GM23248 (cell line): ENCODE data around the gene KCP. TPM values are rescaled to one million over a fixed set of nuclear protein-coding genes. Genes with fewer than 3 reads are reported as not detected.

Experiments used
- DNase-seq: peaks from one replicate; pipeline ENCODE4 v3.0.0-alpha.2; 2015
- H2AFZ ChIP-seq: fragments of 200-600 bp; sonication (generic); 2 replicates; pipeline ENCODE4 v1.6.1; 2016; ENCODE audit warnings: antibody characterized with exemption
- H3F3A ChIP-seq: fragments of 200-600 bp; sonication (generic); 2 replicates; pipeline ENCODE4 v1.6.1; 2016; ENCODE audit warnings: mild to moderate bottlenecking, antibody characterized with exemption, mixed run types; ENCODE audit not compliant: insufficient read depth
- H3K27ac ChIP-seq: fragments of 200-600 bp; sonication (generic); 2 replicates; pipeline ENCODE4 v1.5.1; 2016; ENCODE audit warnings: mild to moderate bottlenecking
- H3K27me3 ChIP-seq: fragments of 200-600 bp; sonication (generic); replicated peaks from 2 replicates; pipeline ENCODE4 v1.6.1; 2016; ENCODE audit warnings: mild to moderate bottlenecking; ENCODE audit not compliant: insufficient read depth
- H3K36me3 ChIP-seq: fragments of 200-600 bp; sonication (generic); 2 replicates; pipeline ENCODE4 v1.6.1; 2016; ENCODE audit warnings: low read depth, mild to moderate bottlenecking
- H3K4me1 ChIP-seq: fragments of 200-600 bp; sonication (generic); 2 replicates; pipeline ENCODE4 v1.6.1; 2016; ENCODE audit warnings: mild to moderate bottlenecking; ENCODE audit not compliant: insufficient read depth
- H3K4me2 ChIP-seq: fragments of 200-600 bp; sonication (generic); one replicate; pipeline ENCODE4 v1.6.1; 2016; ENCODE audit warnings: mild to moderate bottlenecking; ENCODE audit not compliant: unreplicated experiment
- H3K4me3 ChIP-seq: fragments of 200-600 bp; sonication (generic); 2 replicates; pipeline ENCODE4 v1.5.1; 2016; ENCODE audit warnings: mild to moderate bottlenecking
- H3K79me2 ChIP-seq: fragments of 200-600 bp; sonication (generic); 2 replicates; pipeline ENCODE4 v1.6.1; 2016; ENCODE audit warnings: mild to moderate bottlenecking; ENCODE audit not compliant: insufficient read depth
- H3K9ac ChIP-seq: fragments of 200-600 bp; sonication (generic); 2 replicates; pipeline ENCODE4 v1.6.1; 2016; ENCODE audit warnings: mild to moderate bottlenecking
- H3K9me2 ChIP-seq: fragments of 200-600 bp; sonication (generic); 2 replicates; pipeline ENCODE4 v1.6.1; 2016; ENCODE audit warnings: mixed run types, mild to moderate bottlenecking, moderate library complexity; ENCODE audit not compliant: insufficient read depth
- H3K9me3 ChIP-seq: fragments of 200-600 bp; sonication (generic); one replicate; pipeline ENCODE4 v1.6.1; 2017; ENCODE audit warnings: low read depth
- H4K20me1 ChIP-seq: fragments of 200-600 bp; sonication (generic); 2 replicates; pipeline ENCODE4 v1.6.0; 2016; ENCODE audit not compliant: insufficient read depth
- EZH2 ChIP-seq: fragments of 200-600 bp; sonication (generic); IDR thresholded peaks from 2 replicates; pipeline ENCODE4 v1.6.1; 2018; ENCODE audit warnings: antibody characterized with exemption, mild to moderate bottlenecking; ENCODE audit not compliant: insufficient read depth, poor library complexity, severe bottlenecking
- EZH2phosphoT487 ChIP-seq: fragments of 200-600 bp; sonication (generic); IDR thresholded peaks from 2 replicates; pipeline ENCODE4 v1.6.1; 2018; ENCODE audit warnings: antibody characterized with exemption, moderate library complexity, mild to moderate bottlenecking, low read depth; ENCODE audit not compliant: insufficient read depth
- whole genome bisulfite sequencing, 2 experiments: methylation state at CpG; one replicate each; pipeline ENCODE4 v1.1.6; 2015 to 2017; ENCODE audit warnings: low lambda C conversion rate in 2 of 2, low coverage in 1 of 2; ENCODE audit errors: missing lambda C conversion rate in 2 of 2; 5-methylcytosine and 5-hydroxymethylcytosine counted together
- in situ Hi-C: fragments of 300-500 bp; cut with MboI; formaldehyde crosslinking; loops from 2 replicates; pipeline ENCODE4 v1.15.0; 2020
- polyA plus RNA-seq: library from polyadenylated mRNA; unstranded; fragments of >200 nt; fragmentation: Nextera tagmentation; extraction: Ambion mirVana; gene quantifications from 2 replicates; pipeline ENCODE4 v1.2.1, GENCODE V29; 2016
- total RNA-seq: library from RNA; depleted of rRNA; stranded (reverse); fragments of >200 nt; shearing (Covaris generic); gene quantifications from 2 replicates; pipeline ENCODE4 v1.2.3, GENCODE V29; 2014

The KCP gene
- total and polyA plus RNA-seq, 2 experiments from 2014 or later, result 0.10 TPM; not detected in 1

DNA sequence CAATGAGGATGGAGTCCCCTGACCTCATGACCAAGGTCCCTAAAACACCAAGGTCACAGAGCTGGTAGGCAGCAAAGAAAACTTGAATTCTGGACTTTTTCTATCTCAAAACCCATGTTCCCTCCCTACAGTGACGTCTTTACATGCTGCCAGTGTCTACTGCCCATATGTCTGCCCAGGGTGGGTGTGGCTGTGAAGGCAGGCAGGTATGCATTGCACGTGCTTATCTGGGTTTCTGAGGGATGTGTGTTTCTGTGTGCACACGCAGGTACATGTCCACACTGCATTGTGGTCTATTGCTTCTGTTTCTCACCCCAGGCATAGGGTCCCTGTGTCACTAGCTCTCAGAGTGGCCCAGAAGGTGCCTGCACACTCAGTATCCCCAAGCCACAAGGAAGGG is 34.4 kb downstream of the KCP start:
- H3K36me3 ChIP-seq, result no peaks in the 10 kb centered on the region
- H3K4me2 ChIP-seq, result no peak overlapping the region
- H3K27ac ChIP-seq, result no peak overlapping the region
- no peaks in the 10 kb centered on the region for H4K20me1 ChIP-seq
- no peak for TF ChIP-seq EZH2phosphoT487
- no peak for TF ChIP-seq EZH2
- in situ Hi-C loops, result loop anchor here (25.0 kb wide), 1 partner anchor 264 kb away; no protein-coding TSS in a partner anchor
- no peaks in the 10 kb centered on the region for H3K9me3 ChIP-seq
- H3K9me2 ChIP-seq, result no peaks in the 10 kb centered on the region
- no peaks in the 10 kb centered on the region for H3K4me1 ChIP-seq
- no peaks in the 10 kb centered on the region for H3K79me2 ChIP-seq
- no peak overlapping the region for H3K9ac ChIP-seq
- H3K4me3 ChIP-seq, result no peak overlapping the region
- DNase-seq, result no peak
- 0 out of 2 replicates have a peak, but pooled peaks cover 4% of the 10 kb centered on the region for H3F3A ChIP-seq
- no peak overlapping the region for H2AFZ ChIP-seq
- 69 to 72% methylated on average over 3 of the region's 3 CpGs for WGBS, 2 experiments
- H3K27me3 ChIP-seq, result no peaks in the 10 kb centered on the region; the same call in 1 of the 2 replicates

DNA sequence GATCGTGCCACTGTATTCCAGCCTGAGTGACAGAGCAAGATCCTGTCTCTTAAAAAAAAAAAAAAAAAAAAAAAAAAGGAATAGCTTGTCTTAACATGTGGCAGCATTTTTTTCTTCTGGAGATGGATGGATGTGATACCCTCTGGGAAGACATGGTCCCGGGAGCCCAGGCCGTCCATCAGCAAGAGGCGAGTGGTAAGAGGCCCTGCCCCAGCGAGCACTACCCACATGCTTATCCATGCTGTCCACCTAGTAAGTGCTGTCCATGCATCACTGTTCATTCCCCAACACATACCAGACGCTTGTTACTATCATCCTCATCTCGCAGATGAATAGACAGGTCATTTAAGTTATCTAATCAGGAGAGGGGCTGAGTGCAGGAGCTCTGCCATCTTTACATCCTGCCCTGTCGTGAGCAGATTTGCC is 35.0 kb downstream of the KCP start:
- H3K4me3 ChIP-seq, result no peak overlapping the region
- H3K4me1 ChIP-seq, result no peaks in the 10 kb centered on the region
- 58 to 64% methylated on average over 8 of the region's 8 CpGs for WGBS, 2 experiments
- H3K9me2 ChIP-seq, result no peaks in the 10 kb centered on the region
- H3K4me2 ChIP-seq, result no peak overlapping the region
- H2AFZ ChIP-seq, result no peak overlapping the region
- H3K9me3 ChIP-seq, result no peaks in the 10 kb centered on the region
- H3K27ac ChIP-seq, result no peak overlapping the region
- no peak for TF ChIP-seq EZH2
- no peak for TF ChIP-seq EZH2phosphoT487
- no peaks in the 10 kb centered on the region for H4K20me1 ChIP-seq
- H3K79me2 ChIP-seq, result no peaks in the 10 kb centered on the region
- 0 out of 2 replicates have a peak, but pooled peaks cover 4% of the 10 kb centered on the region for H3F3A ChIP-seq
- DNase-seq, result no peak
- H3K36me3 ChIP-seq, result no peaks in the 10 kb centered on the region
- H3K27me3 ChIP-seq, result no peaks in the 10 kb centered on the region; the same call in 1 of the 2 replicates
- in situ Hi-C loops, result loop anchor here (25.0 kb wide), 1 partner anchor 263 kb away; no protein-coding TSS in a partner anchor
- H3K9ac ChIP-seq, result no peak overlapping the region

DNA sequence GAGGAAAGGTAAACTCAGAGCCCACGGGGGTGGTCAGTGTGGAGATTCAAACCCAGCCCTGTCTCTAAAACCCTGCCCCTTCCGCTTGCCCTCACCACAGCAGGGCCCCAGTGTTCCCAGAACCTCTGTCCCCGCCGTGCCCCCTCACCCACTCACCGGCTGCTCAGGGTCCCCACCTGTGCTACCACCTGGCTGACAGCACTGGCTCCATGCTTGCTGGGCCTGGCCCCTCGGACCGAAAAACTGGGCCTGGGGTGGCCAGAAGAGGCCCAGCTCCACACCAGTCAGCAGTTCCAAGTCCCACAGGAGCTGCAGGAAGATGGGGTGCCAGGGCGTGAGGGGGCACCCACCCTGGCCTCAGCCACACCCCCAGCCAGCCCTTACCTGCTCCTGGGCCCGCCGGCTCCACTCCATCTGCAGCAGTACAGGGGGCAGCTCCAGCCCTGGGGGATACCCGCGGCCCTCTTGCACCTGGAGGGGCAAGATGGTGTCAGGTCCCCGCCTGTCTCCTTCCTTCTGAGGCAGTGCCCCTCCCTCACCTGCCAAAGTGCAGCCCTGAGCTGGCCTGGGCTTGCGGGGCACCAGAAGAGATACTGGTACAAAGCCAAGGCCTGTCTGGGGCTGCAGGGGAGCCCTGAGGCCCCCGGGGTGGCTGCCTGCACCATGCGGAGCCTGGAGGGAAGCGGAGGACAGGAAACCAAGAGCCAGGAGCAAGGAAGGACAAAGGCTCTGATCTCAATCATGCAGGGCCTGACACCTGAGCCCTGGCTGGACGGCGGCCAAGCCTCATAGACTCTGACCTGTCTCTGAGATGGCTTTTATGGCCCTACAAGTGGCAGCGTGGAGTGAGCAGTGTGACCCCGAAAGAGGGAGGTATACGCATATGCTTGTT is 36.1 kb downstream of the KCP start:
- Histone ChIP-seq H3K27ac (no peak overlapping the region), H4K20me1 (no peaks in the 10 kb centered on the region), H3K9ac (no peak overlapping the region), H3K9me3 (no peaks in the 10 kb centered on the region), H2AFZ (no peak overlapping the region), H3K4me3 (no peak overlapping the region), H3K36me3 (no peaks in the 10 kb centered on the region), H3K4me1 (no peaks in the 10 kb centered on the region), H3K4me2 (no peak overlapping the region), H3K27me3 (peaks cover 5% of the 10 kb centered on the region; the same call in 1 of the 2 replicates), H3K9me2 (no peaks in the 10 kb centered on the region), H3F3A (0 out of 2 replicates have a peak, but pooled peaks cover 4% of the 10 kb centered on the region), H3K79me2 (no peaks in the 10 kb centered on the region)
- in situ Hi-C loops, result loop anchor here (25.0 kb wide), 1 partner anchor 262 kb away; no protein-coding TSS in a partner anchor
- TF ChIP-seq EZH2phosphoT487 (no peak), EZH2 (no peak)
- 74 to 75% methylated on average over 22 of the region's 22 CpGs for WGBS, 2 experiments
- DNase-seq, result no peak

DNA sequence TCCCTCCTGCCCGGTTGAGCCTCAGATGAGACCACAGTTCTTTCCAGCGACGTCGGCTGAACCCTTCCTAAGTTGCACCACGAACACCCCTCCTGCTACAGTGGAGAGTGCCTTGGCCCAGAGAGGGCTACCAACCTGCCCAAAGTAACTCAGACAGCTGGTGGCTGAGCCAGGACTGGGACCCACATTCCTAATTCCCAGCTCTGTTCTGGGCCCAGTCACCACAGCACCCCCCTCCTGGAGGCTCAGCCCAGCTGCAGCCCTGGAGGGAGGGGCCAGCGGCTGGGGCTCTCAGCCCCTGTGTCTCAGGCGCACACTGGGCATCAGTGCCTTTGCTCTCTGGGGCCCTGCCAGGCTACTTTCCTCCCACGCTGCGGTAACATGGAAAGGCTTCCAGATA is 37.3 kb downstream of the KCP start:
- in situ Hi-C loops, result no loop called here
- Histone ChIP-seq H4K20me1 (no peaks in the 10 kb centered on the region), H3K79me2 (no peaks in the 10 kb centered on the region), H2AFZ (no peak overlapping the region), H3K4me3 (no peak overlapping the region), H3K36me3 (no peaks in the 10 kb centered on the region), H3K9me2 (no peaks in the 10 kb centered on the region), H3K9me3 (no peaks in the 10 kb centered on the region), H3F3A (0 out of 2 replicates have a peak, but pooled peaks cover 8% of the 10 kb centered on the region), H3K27ac (no peak overlapping the region), H3K9ac (no peak overlapping the region), H3K27me3 (peaks cover 5% of the 10 kb centered on the region; the same call in 1 of the 2 replicates), H3K4me2 (no peak overlapping the region), H3K4me1 (no peaks in the 10 kb centered on the region)
- TF ChIP-seq EZH2phosphoT487 (no peak), EZH2 (no peak)
- DNase-seq, result no peak
- 46 to 55% methylated on average over 9 of the region's 9 CpGs for WGBS, 2 experiments
